Measurements from ENCODE around the gene FLT1. TPM values are rescaled to one million over a fixed set of nuclear protein-coding genes. Genes with fewer than 3 reads are reported as not detected.

FLT1 gene
- total RNA-seq, 1 experiment from 2014 or later: 0.25 TPM

DNA sequence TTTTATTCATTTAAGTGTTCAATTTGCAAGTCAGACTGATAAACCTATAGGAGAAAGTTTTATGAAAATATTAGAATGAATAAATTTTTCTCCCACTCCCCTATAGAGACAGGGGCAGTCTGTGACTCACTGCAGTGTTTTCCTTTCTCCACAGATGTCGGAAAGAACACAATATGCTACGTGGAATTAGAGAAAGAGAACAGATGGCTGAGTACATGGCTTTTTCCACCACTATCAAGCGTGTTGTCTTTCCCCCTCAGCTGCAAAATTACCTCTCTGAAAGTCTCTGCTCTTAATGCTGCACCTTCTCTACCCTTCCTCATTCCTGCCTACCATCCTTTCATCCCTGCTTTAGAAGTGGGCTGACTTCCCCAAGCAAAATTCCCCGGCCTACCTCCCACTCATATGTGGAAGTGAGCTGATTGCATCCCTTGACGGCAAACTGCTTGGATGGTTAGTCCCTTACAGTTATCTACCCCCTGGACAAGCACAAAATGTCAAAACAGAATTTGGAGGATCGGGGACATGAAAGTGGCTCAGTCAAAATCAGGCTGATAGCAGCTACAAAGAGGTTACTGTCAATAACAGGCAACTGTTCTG lies 30.0 kb downstream of the FLT1 start:
- no peak overlapping the region for H3K27ac ChIP-seq (ENCODE audit: low read depth, low read length)
- TF ChIP-seq ZNF274 (IDR thresholded peaks at IDR 0.05; ENCODE audit: low read depth, low read length): no peak
- TF ChIP-seq, protein P1, sequence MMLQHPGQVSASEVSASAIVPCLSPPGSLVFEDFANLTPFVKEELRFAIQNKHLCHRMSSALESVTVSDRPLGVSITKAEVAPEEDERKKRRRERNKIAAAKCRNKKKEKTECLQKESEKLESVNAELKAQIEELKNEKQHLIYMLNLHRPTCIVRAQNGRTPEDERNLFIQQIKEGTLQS (IDR thresholded peaks at IDR 0.05): no peak
- no peak for TF ChIP-seq TCF7L2 (IDR thresholded peaks at IDR 0.05; ENCODE audit: borderline replicate concordance, extremely low read depth, insufficient read depth, insufficient read length)
- TF ChIP-seq EGR1 (IDR thresholded peaks at IDR 0.05; ENCODE audit: low read depth): no peak
- TF ChIP-seq POLR2A (IDR thresholded peaks at IDR 0.05; ENCODE audit: borderline replicate concordance, extremely low read depth, insufficient read depth, insufficient read length): no peak
- TF ChIP-seq, protein P2, sequence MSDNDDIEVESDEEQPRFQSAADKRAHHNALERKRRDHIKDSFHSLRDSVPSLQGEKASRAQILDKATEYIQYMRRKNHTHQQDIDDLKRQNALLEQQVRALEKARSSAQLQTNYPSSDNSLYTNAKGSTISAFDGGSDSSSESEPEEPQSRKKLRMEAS (IDR thresholded peaks at IDR 0.05): no peak
- no peak for TF ChIP-seq EZH2 (IDR thresholded peaks at IDR 0.05)
- TF ChIP-seq ZBTB33 (IDR thresholded peaks at IDR 0.05; ENCODE audit: extremely low read depth, insufficient replicate concordance, low read length): no peak
- TF ChIP-seq ZFX (IDR thresholded peaks at IDR 0.05): no peak
- no peaks in the 10 kb centered on the region for H4K20me1 ChIP-seq (ENCODE audit: insufficient read depth)
- DNase-seq (ENCODE audit: low read depth, low spot score) (no peak), ATAC-seq (no peak)
- no peaks in the 10 kb centered on the region for H3K9me3 ChIP-seq (ENCODE audit: control insufficient read depth in 1 of 2, insufficient read depth in 1 of 2, low read depth in 1 of 2, low read length in 2 of 2)
- no peak overlapping the region for H3K4me2 ChIP-seq (ENCODE audit: low read length)
- no peak overlapping the region for H2AFZ ChIP-seq (ENCODE audit: low read depth, low read length, poor library complexity, severe bottlenecking)
- H3K9ac ChIP-seq (ENCODE audit: low read length): no peak overlapping the region
- peaks cover 0 to 8% of the 10 kb centered on the region in 2 experiments; a peak in 2 of 4 replicates for H3K4me1 ChIP-seq (ENCODE audit: control insufficient read depth in 1 of 2, insufficient read depth in 2 of 2, low read length in 2 of 2)
- CTCF ChIA-PET: no interaction called here
- H3K9me2 ChIP-seq (ENCODE audit: insufficient read depth): no peaks in the 10 kb centered on the region
- H3K79me2 ChIP-seq (ENCODE audit: insufficient read depth, low read length): no peaks in the 10 kb centered on the region
- H3K36me3 ChIP-seq (ENCODE audit: control insufficient read depth in 1 of 2, insufficient read depth in 2 of 2, low read length in 2 of 2): no peaks in the 10 kb centered on the region
- POLR2A ChIA-PET: no interaction called here
- no TSS peak for BruUV-seq (replicated peaks)
- no peak overlapping the region for H3K4me3 ChIP-seq (replicated peaks in 1 of 2; ENCODE audit: low read depth in 1 of 2, low read length in 2 of 2)
- RAD21 ChIA-PET (ENCODE audit: low non-redundant PET in 1 of 2, low total read pairs in 2 of 2, uncharacterized antibody in 2 of 2, unreplicated experiment in 2 of 2): no interaction called here
- no peaks in the 10 kb centered on the region for H3K27me3 ChIP-seq (ENCODE audit: insufficient read depth, low read length)
- intact Hi-C loops (cut with micrococcal nuclease): no loop called here
